ENCODE measurements around the gene CSRNP3.

Gene CSRNP3

GRCh38 chr2:165720511-165720910 is 251.0 kb downstream of the CSRNP3 start:
- Mint-ChIP-seq H3K4me3 (no peak overlapping the region), H3K27ac (no peak overlapping the region), H3K27me3 (peaks cover 36 to 42% of the 10 kb centered on the region in 2 donors), H3K4me1 (ENCODE audit: low read depth in 2 of 2) (no peaks in the 10 kb centered on the region), H3K36me3 (ENCODE audit: insufficient read depth) (no peaks in the 10 kb centered on the region), H3K9me3 (no peaks in the 10 kb centered on the region)
- ATAC-seq (replicated peaks) (no peak), DNase-seq (no peak)

- Mint-ChIP-seq H3K36me3 (ENCODE audit: insufficient read depth) (no peaks in the 10 kb centered on the region), H3K4me1 (ENCODE audit: low read depth in 2 of 2) (no peaks in the 10 kb centered on the region), H3K4me3 (no peak overlapping the region), H3K27me3 (peaks cover 21 to 33% of the 10 kb centered on the region in 2 donors), H3K9me3 (no peaks in the 10 kb centered on the region), H3K27ac (no peak overlapping the region)
- DNase-seq (no peak), ATAC-seq (replicated peaks) (no peak)
Observed at GRCh38 chr2:165725421-165725820, 255.9 kb downstream of the CSRNP3 start.
